Osteocyte (in vitro differentiated cells): ENCODE measurements around the gene NKAIN4. TPM values are rescaled to one million over a fixed set of nuclear protein-coding genes. Genes with fewer than 3 reads are reported as not detected.

Source experiments
- DNase-seq: peaks from one replicate; pipeline ENCODE4 v3.0.0; 2021; ENCODE audit warnings: mixed read lengths; ENCODE audit not compliant: unreplicated experiment; ENCODE audit errors: extremely low spot score
- H3K27ac Mint-ChIP-seq: one replicate; pipeline ENCODE4 v1.8.0; 2021; ENCODE audit warnings: mild to moderate bottlenecking, mixed read lengths; ENCODE audit not compliant: unreplicated experiment
- H3K27me3 Mint-ChIP-seq: one replicate; pipeline ENCODE4 v1.8.0; 2021; ENCODE audit warnings: mixed read lengths; ENCODE audit not compliant: unreplicated experiment
- H3K36me3 Mint-ChIP-seq: one replicate; pipeline ENCODE4 v1.8.0; 2021; ENCODE audit warnings: mixed read lengths; ENCODE audit not compliant: unreplicated experiment
- H3K4me1 Mint-ChIP-seq: one replicate; pipeline ENCODE4 v1.8.0; 2021; ENCODE audit warnings: mixed read lengths; ENCODE audit not compliant: unreplicated experiment
- H3K4me3 Mint-ChIP-seq: one replicate; pipeline ENCODE4 v1.8.0; 2021; ENCODE audit warnings: mild to moderate bottlenecking, moderate library complexity, mixed read lengths; ENCODE audit not compliant: unreplicated experiment
- H3K9me3 Mint-ChIP-seq: one replicate; pipeline ENCODE4 v1.8.0; 2021; ENCODE audit warnings: mixed read lengths; ENCODE audit not compliant: unreplicated experiment
- microRNA-seq: library from miRNA; unstranded; fragments of <30 nt; microRNA quantifications from one replicate; pipeline ENCODE4 v1.1.0, GENCODE V29; 2020; ENCODE audit not compliant: unreplicated experiment
- total RNA-seq: library from RNA; stranded (reverse); gene quantifications from 2 replicates; pipeline ENCODE4 v1.2.1, GENCODE V29; 2021
- TF ChIP-seq, protein P1 (sequence below): fragments of 200-600 bp; sonication (generic); IDR thresholded peaks from 2 replicates; pipeline ENCODE4 v1.5.0; 2021; ENCODE audit warnings: antibody characterized with exemption, mild to moderate bottlenecking, moderate library complexity

Gene NKAIN4
- total RNA-seq, 1 donor from 2014 or later = 0.62 TPM

DNA sequence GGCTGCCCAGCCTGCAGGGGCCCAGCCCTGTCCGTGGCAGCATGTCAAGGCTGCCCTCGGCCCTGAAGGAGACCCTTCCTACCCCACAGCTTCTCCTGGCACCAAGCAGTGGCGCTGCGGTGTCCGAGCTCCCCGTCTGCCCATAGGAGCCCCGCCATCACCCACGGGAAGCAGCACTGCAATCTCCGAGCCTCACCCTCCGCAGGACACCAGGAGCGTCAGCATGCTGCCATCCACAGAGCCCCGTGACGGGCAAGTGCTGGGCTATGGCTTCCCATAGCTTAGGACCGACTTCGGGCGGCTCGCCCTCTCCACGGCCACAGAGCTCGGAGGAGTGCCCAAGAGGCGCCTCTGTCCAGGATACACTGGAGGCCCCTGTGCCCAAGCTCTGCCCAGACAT is 63.4 kb downstream of the NKAIN4 start:
- H3K27ac Mint-ChIP-seq = no peak overlapping the region
- H3K4me3 Mint-ChIP-seq = no peak overlapping the region
- no peaks in the 10 kb centered on the region for H3K4me1 Mint-ChIP-seq
- no peaks in the 10 kb centered on the region for H3K9me3 Mint-ChIP-seq
- TF ChIP-seq, protein P1, sequence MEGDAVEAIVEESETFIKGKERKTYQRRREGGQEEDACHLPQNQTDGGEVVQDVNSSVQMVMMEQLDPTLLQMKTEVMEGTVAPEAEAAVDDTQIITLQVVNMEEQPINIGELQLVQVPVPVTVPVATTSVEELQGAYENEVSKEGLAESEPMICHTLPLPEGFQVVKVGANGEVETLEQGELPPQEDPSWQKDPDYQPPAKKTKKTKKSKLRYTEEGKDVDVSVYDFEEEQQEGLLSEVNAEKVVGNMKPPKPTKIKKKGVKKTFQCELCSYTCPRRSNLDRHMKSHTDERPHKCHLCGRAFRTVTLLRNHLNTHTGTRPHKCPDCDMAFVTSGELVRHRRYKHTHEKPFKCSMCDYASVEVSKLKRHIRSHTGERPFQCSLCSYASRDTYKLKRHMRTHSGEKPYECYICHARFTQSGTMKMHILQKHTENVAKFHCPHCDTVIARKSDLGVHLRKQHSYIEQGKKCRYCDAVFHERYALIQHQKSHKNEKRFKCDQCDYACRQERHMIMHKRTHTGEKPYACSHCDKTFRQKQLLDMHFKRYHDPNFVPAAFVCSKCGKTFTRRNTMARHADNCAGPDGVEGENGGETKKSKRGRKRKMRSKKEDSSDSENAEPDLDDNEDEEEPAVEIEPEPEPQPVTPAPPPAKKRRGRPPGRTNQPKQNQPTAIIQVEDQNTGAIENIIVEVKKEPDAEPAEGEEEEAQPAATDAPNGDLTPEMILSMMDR = no peak
- DNase-seq = no peak
- H3K27me3 Mint-ChIP-seq = no peaks in the 10 kb centered on the region
- H3K36me3 Mint-ChIP-seq = peaks cover 12% of the 10 kb centered on the region

Small RNA genes lying within 50 kb of the gene (microRNA-seq; reads per million reads assigned to microRNA genes)
- gene MIR3196 (not detected), gene MIR4326 (3.8 reads per million)

Other genes with a start within 250 kb of the NKAIN4 start
- not detected in 2 replicates for gene BHLHE23, start 247.5 kb downstream of the NKAIN4 start, total RNA-seq
- gene YTHDF1, start 38.3 kb downstream of the NKAIN4 start, total RNA-seq = 44.9 and 46.8 TPM in 2 replicates
- not detected in 2 replicates for gene BIRC7, start 18.6 kb downstream of the NKAIN4 start, total RNA-seq
- gene ARFGAP1, start 18.4 kb upstream of the NKAIN4 start, total RNA-seq = 116 and 119 TPM in 2 replicates
- not detected in 2 replicates for gene COL20A1, start 38.7 kb upstream of the NKAIN4 start, total RNA-seq
- gene CHRNA4, start 106.9 kb upstream of the NKAIN4 start, total RNA-seq = not detected in 2 replicates
- not detected in 2 replicates for gene KCNQ2, start 218.2 kb upstream of the NKAIN4 start, total RNA-seq
- 0.56 and 0.68 TPM in 2 replicates for gene EEF1A2, start 244.6 kb upstream of the NKAIN4 start, total RNA-seq